ENCODE results near the gene ASIP.

Gene ASIP

GRCh38 chr20:34312544-34313217, 71.5 kb downstream of the ASIP start:
- peak; percentile 54 to 69 for DNase-seq

GRCh38 chr20:34315236-34315635, 74.0 kb downstream of the ASIP start:
- no peak for DNase-seq

GRCh38 chr20:34316196-34316814, 75.1 kb downstream of the ASIP start:
- DNase-seq = no peak

Data from NCI-H187 (cell line).